Heart left ventricle (tissue), 16 donors: Measurements from ENCODE around the gene KRTAP13-3. TPM values are rescaled to one million over a fixed set of nuclear protein-coding genes. Genes with fewer than 3 reads are reported as not detected.

Source experiments
- ATAC-seq, 4 donors: fragments of 200-7000 bp; cut with Tn5 transposase; one replicate each; pipeline ENCODE4 v1.9.1; 2020 to 2022; ENCODE audit warnings: moderate library complexity in 4 of 4, mild to moderate bottlenecking in 3 of 4, moderate number of reproducible peaks in 1 of 4
- DNase-seq, 5 donors: peaks; one replicate each; pipeline ENCODE4 v3.0.0-alpha.2; 2020
- H3K27ac ChIP-seq, 12 donors: fragments of 200-600 bp; sonication (generic) in 4 of 12; one replicate each; pipeline versions ENCODE4 v1.5.0 to v1.8.0; 2016 to 2022; ENCODE audit warnings: mild to moderate bottlenecking in 2 of 12
- H3K27me3 ChIP-seq, 9 donors: fragments of 200-600 bp; sonication (generic) in 2 of 9; one replicate each; pipeline versions ENCODE4 v1.5.1 to v1.8.0; 2016 to 2022; ENCODE audit warnings: mild to moderate bottlenecking in 3 of 9
- H3K36me3 ChIP-seq, 9 donors: fragments of 200-600 bp; sonication (generic) in 2 of 9; one replicate each; pipeline versions ENCODE4 v1.5.0 to v1.8.0; 2018 to 2022; ENCODE audit warnings: mild to moderate bottlenecking in 2 of 9
- H3K4me1 ChIP-seq, 12 donors: fragments of 200-600 bp; sonication (generic) in 4 of 12; one replicate each; pipeline versions ENCODE4 v1.5.0 to v1.8.0; 2016 to 2022; ENCODE audit warnings: mild to moderate bottlenecking in 3 of 12
- H3K4me3 ChIP-seq, 12 donors: fragments of 200-600 bp; sonication (generic) in 4 of 12; one replicate each; pipeline versions ENCODE4 v1.5.0 to v1.8.0; 2017 to 2022; ENCODE audit warnings: mild to moderate bottlenecking in 9 of 12, moderate library complexity in 4 of 12
- H3K9me3 ChIP-seq, 12 donors: fragments of 200-600 bp; sonication (generic) in 4 of 12; one replicate each; pipeline versions ENCODE4 v1.5.0 to v1.8.0; 2016 to 2022; ENCODE audit warnings: mild to moderate bottlenecking in 1 of 12
- CTCF ChIP-seq, 12 donors: fragments of 200-600 bp; sonication (generic) in 4 of 12; IDR thresholded peaks; one replicate each; pipeline versions ENCODE4 v1.5.0 to v1.8.0; 2018 to 2022; ENCODE audit warnings: antibody characterized with exemption in 12 of 12, mild to moderate bottlenecking in 5 of 12
- POLR2A ChIP-seq, 2 donors: fragments of 450-650 bp; IDR thresholded peaks; one replicate each; pipeline ENCODE4 v1.6.1; 2017; ENCODE audit warnings: antibody characterized with exemption in 2 of 2, mild to moderate bottlenecking in 2 of 2, moderate library complexity in 2 of 2
- WGBS, 4 donors: extraction: QIAGEN DNeasy Blood & Tissue Kit in 2 of 4; methylation state at CpG; one replicate each; pipeline versions ENCODE4 v1.1.5 to v1.1.7; 2013 to 2018; 5-methylcytosine and 5-hydroxymethylcytosine counted together
- intact Hi-C, 10 donors: fragments of 100-400 bp; cut with DNase I; formaldehyde crosslinking; loops; one replicate each; pipeline versions ENCODE4 v1.11.1 to v1.14.2; 2022
- polyA plus RNA-seq, 2 donors: library from polyadenylated mRNA; stranded (reverse); fragments of 200-250 nt; gene quantifications; one replicate each; pipeline ENCODE4 v1.2.3, GENCODE V29; 2013
- total RNA-seq, 9 donors: library from RNA; depleted of rRNA in 2 of 9; stranded (reverse); fragments of >200 nt in 2 of 9; fragmentation: NEBNext Ultra II Directional in 3 of 9; extraction: Animal tissue kit (Norgen Biotek cat#: 25700) in 3 of 9; gene quantifications; one replicate each; pipeline versions ENCODE4 v1.1.0 to v1.2.4, GENCODE V29; 2016 to 2023
- donor health status: ischemic (EF 13 %, LVEDD 7.1; RV severe dilation, severe dysfunction).
- donor health status: healthy with polysubstance abuse.
- donor health status: DM: no; HTN: yes; CAD: no.
- donor health status: DM: no; HTN: no; CAD: no.
- donor health status: ischemic (EF 25% LVEDD 6.9; RV normal size, moderate dysfunction).
- donor health status: ischemic (EF 25% LVEDD 5.7; RV mildly dilated, moderate dysfunction).
- donor health status: healthy.
- donor health status: DM: yes; HTN: yes; CAD: no.
- donor health status: ischemic (EF 35%, LVEDD 5.7; RV mildly dilated, moderate dysfunction).
- donor health status: nonischemic (EF 11% LVEDD 7.7; RV severe dilation, severe dysfunction).
- donor health status: DM: yes; HTN: yes; CAD: no.
- donor health status: PGD.
- donor health status: ischemic (EF 29% LVEDD 5.4; RV normal size, mild dysfunction).
- donor health status: nonischemic (EF 23%, LVEDD 6.1; RV moderate dilation, normal function).

KRTAP13-3 gene
- total and polyA plus RNA-seq, 11 donors, result not detected

DNA sequence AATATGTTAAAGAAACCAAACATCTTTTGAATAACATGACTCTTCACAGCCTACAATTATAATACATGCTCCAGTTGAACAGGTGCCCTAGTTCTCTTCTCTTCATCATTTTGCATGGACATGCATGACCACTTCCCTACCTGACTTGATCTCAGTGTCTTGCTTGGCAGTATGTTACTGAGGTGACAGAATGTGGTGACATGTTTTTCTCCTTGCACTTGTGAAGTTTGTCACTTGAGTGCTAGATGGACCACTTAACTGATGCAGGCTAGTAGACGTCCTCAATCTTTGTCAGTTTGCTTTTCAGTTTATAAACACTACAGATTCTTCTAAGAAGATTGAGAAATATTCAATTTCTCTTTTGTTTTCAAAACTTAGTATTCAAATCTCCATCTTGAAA, 43.5 kb downstream of the KRTAP13-3 start:
- no peaks in the 10 kb centered on the region for H3K4me1 ChIP-seq
- no peaks in the 10 kb centered on the region for H3K9me3 ChIP-seq
- no peak for DNase-seq
- intact Hi-C loops, result no loop called here
- 27 to 39% (median 32%) methylated on average over 1 of the region's 1 CpG for WGBS, 4 donors
- H3K36me3 ChIP-seq, result no peaks in the 10 kb centered on the region
- no peak for ATAC-seq
- TF ChIP-seq CTCF (IDR thresholded peaks at IDR 0.05) (no peak), POLR2A (IDR thresholded peaks at IDR 0.05) (no peak)
- no peak overlapping the region for H3K4me3 ChIP-seq
- H3K27me3 ChIP-seq, result no peaks in the 10 kb centered on the region
- H3K27ac ChIP-seq, result no peak overlapping the region

Other genes starting within 250 kb of the KRTAP13-3 start
- not detected for gene CLDN8, start 209.8 kb downstream of the KRTAP13-3 start, total RNA-seq
- gene CLDN8, start 209.8 kb downstream of the KRTAP13-3 start, polyA plus RNA-seq, result not detected
- not detected for gene KRTAP24-1, start 143.0 kb downstream of the KRTAP13-3 start, total RNA-seq
- not detected for gene KRTAP24-1, start 143.0 kb downstream of the KRTAP13-3 start, polyA plus RNA-seq
- gene KRTAP25-1, start 136.4 kb downstream of the KRTAP13-3 start, total RNA-seq, result not detected
- gene KRTAP25-1, start 136.4 kb downstream of the KRTAP13-3 start, polyA plus RNA-seq, result not detected
- gene KRTAP26-1, start 105.6 kb downstream of the KRTAP13-3 start, total RNA-seq, result not detected
- gene KRTAP26-1, start 105.6 kb downstream of the KRTAP13-3 start, polyA plus RNA-seq, result not detected
- not detected for gene KRTAP27-1, start 88.2 kb downstream of the KRTAP13-3 start, total RNA-seq
- not detected for gene KRTAP27-1, start 88.2 kb downstream of the KRTAP13-3 start, polyA plus RNA-seq
- not detected for gene KRTAP23-1, start 77.3 kb downstream of the KRTAP13-3 start, total RNA-seq
- not detected for gene KRTAP23-1, start 77.3 kb downstream of the KRTAP13-3 start, polyA plus RNA-seq
- gene KRTAP13-2, start 53.7 kb downstream of the KRTAP13-3 start, total RNA-seq, result not detected
- not detected for gene KRTAP13-2, start 53.7 kb downstream of the KRTAP13-3 start, polyA plus RNA-seq
- not detected for gene KRTAP13-1, start 29.9 kb downstream of the KRTAP13-3 start, total RNA-seq
- not detected for gene KRTAP13-1, start 29.9 kb downstream of the KRTAP13-3 start, polyA plus RNA-seq
- not detected for gene KRTAP13-4, start 4.3 kb upstream of the KRTAP13-3 start, total RNA-seq
- gene KRTAP13-4, start 4.3 kb upstream of the KRTAP13-3 start, polyA plus RNA-seq, result not detected
- not detected for gene KRTAP15-1, start 14.3 kb upstream of the KRTAP13-3 start, total RNA-seq
- not detected for gene KRTAP15-1, start 14.3 kb upstream of the KRTAP13-3 start, polyA plus RNA-seq
- not detected for gene KRTAP19-1, start 54.4 kb upstream of the KRTAP13-3 start, total RNA-seq
- not detected for gene KRTAP19-1, start 54.4 kb upstream of the KRTAP13-3 start, polyA plus RNA-seq
- not detected for gene KRTAP19-2, start 61.5 kb upstream of the KRTAP13-3 start, total RNA-seq
- gene KRTAP19-2, start 61.5 kb upstream of the KRTAP13-3 start, polyA plus RNA-seq, result not detected
- gene KRTAP19-3, start 66.1 kb upstream of the KRTAP13-3 start, total RNA-seq, result not detected
- not detected for gene KRTAP19-3, start 66.1 kb upstream of the KRTAP13-3 start, polyA plus RNA-seq
- not detected for gene KRTAP19-4, start 71.2 kb upstream of the KRTAP13-3 start, total RNA-seq
- not detected for gene KRTAP19-4, start 71.2 kb upstream of the KRTAP13-3 start, polyA plus RNA-seq
- not detected for gene KRTAP19-5, start 76.2 kb upstream of the KRTAP13-3 start, total RNA-seq
- not detected for gene KRTAP19-5, start 76.2 kb upstream of the KRTAP13-3 start, polyA plus RNA-seq
- gene KRTAP19-6, start 115.9 kb upstream of the KRTAP13-3 start, total RNA-seq, result not detected
- gene KRTAP19-6, start 115.9 kb upstream of the KRTAP13-3 start, polyA plus RNA-seq, result not detected
- not detected for gene KRTAP19-7, start 135.4 kb upstream of the KRTAP13-3 start, total RNA-seq
- gene KRTAP19-7, start 135.4 kb upstream of the KRTAP13-3 start, polyA plus RNA-seq, result not detected
- gene KRTAP22-2, start 164.5 kb upstream of the KRTAP13-3 start, total RNA-seq, result not detected
- not detected for gene KRTAP22-2, start 164.5 kb upstream of the KRTAP13-3 start, polyA plus RNA-seq
- not detected for gene KRTAP6-3, start 166.5 kb upstream of the KRTAP13-3 start, total RNA-seq
- not detected for gene KRTAP6-3, start 166.5 kb upstream of the KRTAP13-3 start, polyA plus RNA-seq
- not detected for gene KRTAP6-2, start 173.0 kb upstream of the KRTAP13-3 start, total RNA-seq
- not detected for gene KRTAP6-2, start 173.0 kb upstream of the KRTAP13-3 start, polyA plus RNA-seq
- not detected for gene KRTAP22-1, start 175.2 kb upstream of the KRTAP13-3 start, total RNA-seq
- not detected for gene KRTAP22-1, start 175.2 kb upstream of the KRTAP13-3 start, polyA plus RNA-seq
- gene KRTAP6-1, start 188.0 kb upstream of the KRTAP13-3 start, total RNA-seq, result not detected
- not detected for gene KRTAP6-1, start 188.0 kb upstream of the KRTAP13-3 start, polyA plus RNA-seq
- not detected for gene KRTAP20-1, start 190.5 kb upstream of the KRTAP13-3 start, total RNA-seq
- gene KRTAP20-1, start 190.5 kb upstream of the KRTAP13-3 start, polyA plus RNA-seq, result not detected
- gene KRTAP20-4, start 194.7 kb upstream of the KRTAP13-3 start, total RNA-seq, result not detected
- not detected for gene KRTAP20-4, start 194.7 kb upstream of the KRTAP13-3 start, polyA plus RNA-seq
- gene KRTAP20-2, start 209.3 kb upstream of the KRTAP13-3 start, total RNA-seq, result not detected
- not detected for gene KRTAP20-2, start 209.3 kb upstream of the KRTAP13-3 start, polyA plus RNA-seq
- not detected for gene KRTAP20-3, start 216.9 kb upstream of the KRTAP13-3 start, total RNA-seq
- gene KRTAP20-3, start 216.9 kb upstream of the KRTAP13-3 start, polyA plus RNA-seq, result not detected